Bronchial epithelial cell (primary cell): ENCODE data around the gene CDK14. TPM values are rescaled to one million over a fixed set of nuclear protein-coding genes. Genes with fewer than 3 reads are reported as not detected.

Experiments
- DNase-seq: peaks from one replicate; pipeline ENCODE4 v3.0.0-alpha.2; 2010; ENCODE audit warnings: low read depth
- FAIRE-seq: peaks from 2 replicates; lab custom pipeline; 2011; peaks lifted over from hg19 to GRCh38; lab: Jason Lieb, UNC
- H3K27me3 ChIP-seq: 2 replicates; pipeline ENCODE4 v1.5.1; 2011; ENCODE audit warnings: low read length; ENCODE audit not compliant: control insufficient read depth, insufficient read depth
- H3K36me3 ChIP-seq: 2 replicates; pipeline ENCODE4 v1.5.1; 2011; ENCODE audit warnings: low read length; ENCODE audit not compliant: control insufficient read depth, insufficient read depth
- H3K4me3 ChIP-seq: 2 replicates; pipeline ENCODE4 v1.5.1; 2011; ENCODE audit warnings: mild to moderate bottlenecking, low read depth, low read length, control low read depth
- CTCF ChIP-seq: IDR thresholded peaks from 2 replicates; pipeline ENCODE4 v1.5.1; 2011; ENCODE audit warnings: mild to moderate bottlenecking, moderate library complexity, low read length, control low read depth, inconsistent platforms; ENCODE audit not compliant: insufficient read depth, severe bottlenecking
- total RNA-seq: library from RNA; depleted of rRNA; stranded (reverse); fragments of >200 nt; gene quantifications from 2 replicates; pipeline ENCODE4 v1.2.1, GENCODE V29; 2014

The CDK14 gene
- total RNA-seq, 1 donor from 2014 or later: 8.7 TPM

DNA sequence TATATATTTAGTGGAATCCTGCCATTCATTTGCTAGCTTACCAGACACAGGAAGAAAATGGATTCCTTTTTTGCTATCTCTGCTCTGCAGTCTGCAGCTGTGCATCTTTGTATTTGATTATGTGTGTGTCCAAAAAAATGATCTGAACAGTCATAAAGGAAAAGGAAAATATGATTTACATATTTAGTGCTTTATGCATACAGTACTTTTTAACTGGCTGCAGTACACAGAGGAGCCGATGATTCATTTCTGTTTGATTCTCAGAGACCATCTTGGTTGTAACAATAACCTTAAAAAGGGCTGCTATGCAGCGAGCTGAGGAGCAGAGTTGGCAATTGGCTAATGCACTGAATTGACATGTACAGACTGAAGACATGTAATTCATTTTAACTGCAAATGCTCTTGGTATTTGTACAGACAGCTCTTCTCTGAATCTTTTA is 516.8 kb downstream of the CDK14 start:
- H3K27me3 ChIP-seq: no peaks in the 10 kb centered on the region
- no peak overlapping the region for H3K4me3 ChIP-seq
- no peak for DNase-seq
- no peaks in the 10 kb centered on the region for H3K36me3 ChIP-seq
- FAIRE-seq: no peak
- no peak for TF ChIP-seq CTCF

DNA sequence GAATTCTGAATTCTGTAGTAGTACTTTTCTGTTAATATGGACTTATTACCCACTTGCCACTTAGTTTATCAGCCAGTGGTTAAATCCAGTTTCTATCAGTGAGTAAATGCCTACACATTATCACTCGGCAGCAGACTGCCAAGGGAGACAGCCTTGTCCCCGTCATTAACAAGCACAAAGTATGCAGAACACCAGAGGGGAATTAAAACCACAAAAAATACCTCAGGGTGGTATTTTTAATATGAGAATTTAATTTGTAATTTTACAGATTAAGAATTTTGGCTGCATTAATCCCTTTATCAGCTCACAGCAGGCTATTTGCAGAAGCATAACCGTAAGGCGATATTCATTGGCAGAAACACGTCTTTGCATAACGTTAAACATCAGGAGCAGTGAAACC is 518.1 kb downstream of the CDK14 start:
- FAIRE-seq (no peak), DNase-seq (no peak)
- no peaks in the 10 kb centered on the region for H3K36me3 ChIP-seq
- TF ChIP-seq CTCF: no peak
- no peaks in the 10 kb centered on the region for H3K27me3 ChIP-seq
- no peak overlapping the region for H3K4me3 ChIP-seq

DNA sequence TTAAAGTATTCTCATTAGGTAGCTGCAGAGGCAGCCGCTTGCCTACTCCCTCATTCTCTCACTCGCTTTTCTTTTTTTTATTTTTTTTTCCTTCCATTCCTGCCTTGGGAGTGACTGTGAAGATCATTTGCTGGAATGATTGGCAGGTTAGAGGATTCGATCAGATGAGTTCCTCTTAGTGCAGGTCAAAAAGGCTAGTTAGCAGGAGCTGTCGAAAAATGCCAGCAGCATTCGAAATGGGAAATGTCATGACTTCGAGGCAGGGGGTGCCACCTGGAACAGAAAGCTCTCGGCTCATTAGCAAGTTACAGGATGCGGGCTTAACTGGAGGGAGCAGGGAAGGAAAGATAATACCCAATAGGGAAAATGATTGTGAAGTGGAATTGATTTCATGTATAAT is 530.6 kb downstream of the CDK14 start:
- no peaks in the 10 kb centered on the region for H3K27me3 ChIP-seq
- no peak for DNase-seq
- H3K36me3 ChIP-seq: no peaks in the 10 kb centered on the region
- TF ChIP-seq CTCF: no peak
- no peak for FAIRE-seq
- H3K4me3 ChIP-seq: no peak overlapping the region

- H3K27me3 ChIP-seq: no peaks in the 10 kb centered on the region
- DNase-seq (no peak), FAIRE-seq (no peak)
- H3K36me3 ChIP-seq: no peaks in the 10 kb centered on the region
- H3K4me3 ChIP-seq: no peak overlapping the region
- no peak for TF ChIP-seq CTCF
These were observed 531.2 kb downstream of the CDK14 start for GRCh38 chr7:91127325-91127724.

DNA sequence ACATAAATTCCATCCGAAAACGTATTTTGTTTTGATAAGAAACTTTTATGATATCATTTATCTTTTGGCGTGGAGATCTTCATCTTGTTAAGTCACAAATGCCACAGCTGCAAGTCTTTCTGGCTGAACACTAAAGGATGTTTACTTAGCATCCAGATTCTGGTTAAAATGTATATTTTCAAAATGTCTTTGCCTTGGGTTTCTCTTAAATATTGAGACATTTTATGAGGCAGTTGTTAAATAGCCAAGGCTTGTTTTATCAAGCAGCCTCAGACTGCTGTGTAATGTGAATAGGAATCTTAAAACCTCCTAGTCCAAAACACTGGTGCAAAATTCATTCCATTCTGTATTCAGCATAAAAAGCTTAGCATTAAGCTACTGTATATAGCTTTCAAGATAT is 531.8 kb downstream of the CDK14 start:
- TF ChIP-seq CTCF: no peak
- no peaks in the 10 kb centered on the region for H3K27me3 ChIP-seq
- DNase-seq: no peak
- H3K4me3 ChIP-seq: no peak overlapping the region
- FAIRE-seq: no peak
- H3K36me3 ChIP-seq: no peaks in the 10 kb centered on the region

DNA sequence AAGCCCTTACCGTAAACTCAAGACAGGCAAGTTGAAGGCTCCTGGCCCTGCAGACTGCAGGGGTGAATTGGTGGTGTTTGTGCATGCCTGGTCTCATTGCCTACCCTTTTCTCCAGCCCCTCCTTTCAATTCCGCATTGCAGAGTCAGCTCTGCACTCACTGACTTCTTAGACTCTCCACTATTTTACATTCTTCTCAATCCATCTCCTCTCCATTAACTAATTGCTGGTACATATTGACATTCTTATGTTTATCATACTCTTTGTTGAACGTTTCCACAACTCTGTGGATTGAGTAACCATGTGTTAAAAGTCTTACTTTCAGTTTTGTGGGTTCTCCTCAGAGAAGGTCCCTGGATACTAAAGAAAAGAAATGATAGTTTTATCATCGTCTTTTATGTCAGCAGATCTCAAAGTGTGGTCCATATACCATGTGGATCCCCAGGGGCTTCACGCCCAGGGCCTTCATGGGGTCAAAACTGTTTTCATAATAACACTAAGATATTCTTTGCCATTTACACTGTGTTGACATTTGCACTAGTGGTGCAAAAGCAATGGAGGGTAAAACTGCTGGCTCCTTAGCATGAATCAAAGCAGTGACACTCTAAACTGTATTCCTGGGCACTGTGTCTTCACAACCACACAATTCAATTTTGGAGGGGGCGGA is 532.7 kb downstream of the CDK14 start:
- H3K27me3 ChIP-seq: no peaks in the 10 kb centered on the region
- no peak for TF ChIP-seq CTCF
- H3K36me3 ChIP-seq: no peaks in the 10 kb centered on the region
- FAIRE-seq (no peak), DNase-seq (peak; percentile 10)
- no peak overlapping the region for H3K4me3 ChIP-seq
